H9 (cell line): ENCODE measurements around the gene ATRNL1. TPM values are rescaled to one million over a fixed set of nuclear protein-coding genes. Genes with fewer than 3 reads are reported as not detected.

ENCODE experiments used
- DNase-seq: peaks from one replicate; pipeline ENCODE4 v3.0.0-alpha.2; 2017
- H2AFZ ChIP-seq: one replicate; pipeline ENCODE4 v1.6.1; 2013; ENCODE audit warnings: mild to moderate bottlenecking, low read length, control low read depth, moderate library complexity
- H2AK5ac ChIP-seq: 2 replicates; pipeline ENCODE4 v1.6.1; 2013; ENCODE audit warnings: low read length, control low read depth, mixed read lengths; ENCODE audit not compliant: insufficient read length
- H2BK120ac ChIP-seq: one replicate; pipeline ENCODE4 v1.6.1; 2013; ENCODE audit warnings: low read depth, mild to moderate bottlenecking, low read length, control low read depth, inconsistent platforms; ENCODE audit not compliant: poor library complexity, severe bottlenecking
- H2BK12ac ChIP-seq: 2 replicates; pipeline ENCODE4 v1.6.1; 2013; ENCODE audit warnings: low read length, control low read depth, mixed read lengths, low read depth; ENCODE audit not compliant: insufficient read length
- H2BK15ac ChIP-seq: 2 replicates; pipeline ENCODE4 v1.6.1; 2013; ENCODE audit warnings: low read depth, low read length, control low read depth
- H2BK20ac ChIP-seq: one replicate; pipeline ENCODE4 v1.6.1; 2013; ENCODE audit warnings: low read depth, mild to moderate bottlenecking, low read length, control low read depth, inconsistent platforms; ENCODE audit not compliant: poor library complexity, severe bottlenecking
- H2BK5ac ChIP-seq: 2 replicates; pipeline ENCODE4 v1.6.1; 2013; ENCODE audit warnings: low read length, control low read depth, mixed read lengths; ENCODE audit not compliant: insufficient read length
- H3K14ac ChIP-seq: 2 replicates; pipeline ENCODE4 v1.6.1; 2013; ENCODE audit warnings: low read length, control low read depth; ENCODE audit not compliant: insufficient read depth
- H3K18ac ChIP-seq: 2 replicates; pipeline ENCODE4 v1.6.1; 2013; ENCODE audit warnings: low read depth, mild to moderate bottlenecking, mixed read lengths, low read length, control low read depth; ENCODE audit not compliant: insufficient read length
- H3K23ac ChIP-seq: 2 replicates; pipeline ENCODE4 v1.6.1; 2013; ENCODE audit warnings: low read length, control low read depth, mixed read lengths, low read depth; ENCODE audit not compliant: insufficient read length
- H3K23me2 ChIP-seq: 2 replicates; pipeline ENCODE4 v1.6.1; 2013; ENCODE audit warnings: low read depth, mild to moderate bottlenecking, mixed read lengths, low read length, control low read depth; ENCODE audit not compliant: insufficient read length, poor library complexity, severe bottlenecking
- H3K27ac ChIP-seq: 2 replicates; pipeline ENCODE4 v1.5.1; 2013; ENCODE audit warnings: low read length, control low read depth, mixed read lengths, low read depth; ENCODE audit not compliant: insufficient read length
- H3K27me3 ChIP-seq: 2 replicates; pipeline ENCODE4 v1.6.1; 2013; ENCODE audit warnings: low read length, control low read depth, inconsistent platforms; ENCODE audit not compliant: insufficient read depth
- H3K4ac ChIP-seq: 2 replicates; pipeline ENCODE4 v1.6.1; 2013; ENCODE audit warnings: low read depth, mild to moderate bottlenecking, control low read depth, inconsistent platforms, low read length, moderate library complexity
- H3K4me1 ChIP-seq: 2 replicates; pipeline ENCODE4 v1.6.1; 2013; ENCODE audit warnings: low read length, control low read depth, inconsistent platforms; ENCODE audit not compliant: insufficient read depth
- H3K4me2 ChIP-seq: 2 replicates; pipeline ENCODE4 v1.6.1; 2013; ENCODE audit warnings: low read length, control low read depth, mixed read lengths; ENCODE audit not compliant: insufficient read length, insufficient read depth
- H3K56ac ChIP-seq: 2 replicates; pipeline ENCODE4 v1.6.1; 2013; ENCODE audit warnings: low read depth, mild to moderate bottlenecking, mixed read lengths, low read length, control low read depth; ENCODE audit not compliant: insufficient read length
- H3K79me1 ChIP-seq: 2 replicates; pipeline ENCODE4 v1.6.1; 2013; ENCODE audit warnings: low read depth, mild to moderate bottlenecking, moderate library complexity, low read length, control low read depth, inconsistent platforms; ENCODE audit not compliant: insufficient read depth, poor library complexity, severe bottlenecking
- H3K79me2 ChIP-seq: 2 replicates; pipeline ENCODE4 v1.6.1; 2013; ENCODE audit warnings: low read length, control low read depth, inconsistent platforms; ENCODE audit not compliant: insufficient read depth
- H3K9ac ChIP-seq: 2 replicates; pipeline ENCODE4 v1.6.1; 2013; ENCODE audit warnings: low read length, control low read depth, mixed read lengths; ENCODE audit not compliant: insufficient read length; ENCODE audit errors: extremely low read depth
- H3K9me3 ChIP-seq: one replicate; pipeline ENCODE4 v1.6.1; 2013; ENCODE audit warnings: low read depth, low read length, inconsistent platforms; ENCODE audit not compliant: control insufficient read depth
- H3T11ph ChIP-seq: one replicate; pipeline ENCODE4 v1.6.1; 2013; ENCODE audit warnings: mild to moderate bottlenecking, low read length, control low read depth, inconsistent platforms
- H4K20me1 ChIP-seq: one replicate; pipeline ENCODE4 v1.6.1; 2013; ENCODE audit not compliant: control insufficient read depth, insufficient read length, insufficient read depth
- H4K5ac ChIP-seq: 2 replicates; pipeline ENCODE4 v1.6.1; 2013; ENCODE audit warnings: low read depth, mild to moderate bottlenecking, mixed read lengths, low read length, control low read depth; ENCODE audit not compliant: insufficient read length
- H4K8ac ChIP-seq: replicated peaks from 2 replicates; pipeline ENCODE4 v1.6.1; 2013; ENCODE audit warnings: low read length, control low read depth, mixed read lengths, low read depth; ENCODE audit not compliant: insufficient read length
- H4K91ac ChIP-seq: 2 replicates; pipeline ENCODE4 v1.6.1; 2013; ENCODE audit warnings: low read depth, mild to moderate bottlenecking, moderate library complexity, mixed read lengths, low read length, control low read depth; ENCODE audit not compliant: insufficient read length
- H3K27ac Mint-ChIP-seq, 3 experiments: 2 replicates in 2 of 3; 3 replicates in 1 of 3; pipeline ENCODE4 v1.8.0; 2020 to 2021; ENCODE audit warnings: mixed read lengths in 3 of 3, mild to moderate bottlenecking in 1 of 3, moderate library complexity in 1 of 3
- H3K27me3 Mint-ChIP-seq: 2 replicates; pipeline ENCODE4 v1.8.0; 2021; ENCODE audit warnings: low read depth, mild to moderate bottlenecking, moderate library complexity, mixed read lengths
- H3K36me3 Mint-ChIP-seq, 3 experiments: 2 replicates in 2 of 3; 3 replicates in 1 of 3; pipeline ENCODE4 v1.8.0; 2020 to 2021; ENCODE audit warnings: low read depth in 3 of 3, mixed read lengths in 3 of 3; ENCODE audit not compliant: insufficient read depth in 1 of 3
- H3K4me1 Mint-ChIP-seq, 2 experiments: 2 replicates each; pipeline ENCODE4 v1.8.0; 2020; ENCODE audit warnings: mixed read lengths in 2 of 2
- H3K4me3 Mint-ChIP-seq, 2 experiments: 2 replicates in 1 of 2; 3 replicates in 1 of 2; pipeline ENCODE4 v1.8.0; 2020 to 2021; ENCODE audit warnings: mild to moderate bottlenecking in 2 of 2, mixed read lengths in 2 of 2, moderate library complexity in 1 of 2
- H3K9me3 Mint-ChIP-seq, 2 experiments: 2 replicates in 1 of 2; 3 replicates in 1 of 2; pipeline ENCODE4 v1.8.0; 2020; ENCODE audit warnings: mild to moderate bottlenecking in 2 of 2, mixed read lengths in 2 of 2, moderate library complexity in 1 of 2
- CTCF ChIP-seq: fragments of 200-600 bp; sonication (generic); conservative IDR thresholded peaks from 3 replicates; pipeline ENCODE4 v1.8.0; 2021; ENCODE audit warnings: antibody characterized with exemption, mild to moderate bottlenecking
- WGBS: extraction: QIAGEN DNeasy Blood & Tissue Kit; methylation state at CpG from one replicate; pipeline ENCODE4 v1.1.7; 2013; ENCODE audit warnings: missing lambda C conversion rate, low lambda C conversion rate, mixed read lengths; ENCODE audit not compliant: insufficient read length; ENCODE audit errors: extremely low coverage; 5-methylcytosine and 5-hydroxymethylcytosine counted together
- total RNA-seq: library from RNA; stranded (reverse); gene quantifications from 2 replicates; pipeline ENCODE4 v1.2.1, GENCODE V29; 2021

The ATRNL1 gene
- total RNA-seq, 1 experiment from 2014 or later, result 9.2 TPM

- Histone ChIP-seq H3K4me2 (no peak overlapping the region), H2BK15ac (no peak overlapping the region), H3K4me1 (no peaks in the 10 kb centered on the region), H2BK20ac (no peak overlapping the region), H4K8ac (no peak overlapping the region), H4K20me1 (no peaks in the 10 kb centered on the region), H3K9ac (no peak overlapping the region), H2AK5ac (no peak overlapping the region), H4K5ac (no peak overlapping the region), H3K9me3 (no peaks in the 10 kb centered on the region), H3K27ac (no peak overlapping the region), H3K23ac (no peak overlapping the region), H2AFZ (no peak overlapping the region), H2BK120ac (no peak overlapping the region), H3K27me3 (no peaks in the 10 kb centered on the region), H3K79me1 (no peaks in the 10 kb centered on the region), H2BK5ac (no peak overlapping the region), H3K56ac (no peak overlapping the region), H3K14ac (no peak overlapping the region), H3K18ac (no peak overlapping the region), H3K23me2 (no peaks in the 10 kb centered on the region), H4K91ac (no peak overlapping the region), H2BK12ac (no peak overlapping the region), H3K79me2 (no peaks in the 10 kb centered on the region), H3T11ph (no peak overlapping the region), H3K4ac (no peak overlapping the region)
- Mint-ChIP-seq H3K4me1 (peaks cover 3 to 4% of the 10 kb centered on the region in 2 experiments; a peak in 2 of 4 replicates), H3K36me3 (no peaks in the 10 kb centered on the region), H3K27ac (no peak overlapping the region), H3K27me3 (no peaks in the 10 kb centered on the region), H3K4me3 (no peak overlapping the region), H3K9me3 (no peaks in the 10 kb centered on the region)
- TF ChIP-seq CTCF, result no peak
- no peak for DNase-seq
- WGBS, result no CpG with 5 or more reads among the region's 2 CpGs
These were observed 774.1 kb downstream of the ATRNL1 start for GRCh38 chr10:115867305-115867704.
